MV-4-11 (cell line): ENCODE data around the gene UNC13C.
"Not testable (repeated sequence)": the region's sequence is repeated elsewhere in the genome, so short reads cannot be mapped to it uniquely, and the experiment has no call there.

Experiments
- DNase-seq: peaks from one replicate; lab custom pipeline; 2025; lab: John Stamatoyannopoulos, UW

Gene UNC13C

DNA sequence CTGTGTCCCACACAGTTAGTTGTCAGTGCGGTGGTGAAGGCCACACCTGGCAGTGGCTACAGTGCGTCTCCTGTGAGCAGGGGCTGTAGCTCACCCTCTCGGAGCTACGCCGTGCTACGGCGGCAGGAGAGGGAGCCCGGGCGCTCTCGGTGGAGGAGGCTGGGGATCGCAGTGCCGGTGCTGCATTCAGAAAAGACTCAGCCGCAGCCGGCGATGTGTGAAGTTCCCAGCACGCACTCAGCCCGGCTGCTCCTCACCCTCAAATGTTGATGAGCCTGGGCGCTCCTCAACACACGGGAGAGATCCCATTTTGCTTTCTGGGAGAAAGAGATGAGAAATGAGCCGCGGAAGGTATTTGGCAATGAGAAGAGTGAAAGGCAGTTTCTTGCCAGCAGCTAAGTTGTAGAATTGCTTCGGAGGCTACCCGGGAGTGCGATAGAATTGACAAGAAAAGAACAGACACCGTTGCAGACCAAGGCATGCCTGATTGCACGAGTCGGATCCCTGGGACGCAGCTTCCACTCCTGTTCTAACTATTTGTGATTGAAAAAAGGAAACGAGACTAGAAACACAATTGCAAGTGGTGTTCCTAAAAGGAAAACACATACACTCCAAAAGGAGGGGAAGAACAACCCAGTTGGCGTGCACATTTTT lies at the start of gene UNC13C:
UNC13C (plus strand) TSS at position 189 of the 654 bp plus-strand sequence. CDS start 34,463 bp downstream, outside the sequence.
- DNase-seq, result no peak

- DNase-seq, result no peak
Observed at GRCh38 chr15:53936137-53936536, 42.1 kb upstream of the UNC13C start.

DNA sequence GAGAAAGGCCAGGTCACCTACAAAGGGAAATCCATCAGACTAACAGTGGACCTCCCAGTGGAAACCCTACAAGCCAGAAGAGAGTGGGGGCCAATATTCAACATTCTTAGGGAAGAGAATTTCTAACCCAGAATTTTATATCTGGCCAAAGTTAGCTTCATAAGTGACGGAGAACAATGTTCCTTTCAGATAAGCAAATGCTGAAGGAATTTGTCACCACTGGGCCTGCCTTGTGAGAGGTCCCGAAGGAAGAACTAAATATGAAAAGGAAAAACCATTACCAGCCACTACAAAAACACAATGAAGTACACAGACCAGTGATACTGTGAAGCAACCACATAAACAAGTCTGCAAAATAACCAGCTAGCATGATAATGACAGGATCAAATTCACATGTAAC lies 40.6 kb upstream of the UNC13C start:
- not testable (repeated sequence) for DNase-seq

DNA sequence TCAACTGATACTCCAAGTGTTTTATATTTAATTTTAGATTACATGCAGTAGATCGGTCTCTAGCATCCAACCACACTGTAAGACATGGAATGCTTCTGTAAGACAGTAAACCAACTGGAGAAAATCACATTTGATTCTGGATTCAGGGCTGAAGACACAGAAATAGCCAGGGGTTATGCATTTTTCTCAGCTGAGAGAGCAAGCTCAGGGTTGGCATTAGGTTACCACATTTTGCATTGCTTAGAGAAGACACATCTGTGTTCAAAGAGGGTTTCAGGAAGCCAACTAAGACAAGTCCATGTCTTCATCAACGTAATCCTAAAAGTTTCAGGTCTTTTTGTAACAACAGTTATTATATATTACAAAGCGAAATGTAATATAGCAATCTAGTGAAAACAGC lies 27.7 kb upstream of the UNC13C start:
- no peak for DNase-seq

GRCh38 chr15:53955396-53955795 lies 22.8 kb upstream of the UNC13C start:
- no peak for DNase-seq

- DNase-seq, result peak; percentile 5
Observed at GRCh38 chr15:53962646-53963561, 15.3 kb upstream of the UNC13C start.

- DNase-seq, result no peak
Observed at GRCh38 chr15:53963801-53964200, 14.4 kb upstream of the UNC13C start.

- DNase-seq, result no peak
Observed at GRCh38 chr15:53974121-53974520, 4.1 kb upstream of the UNC13C start.

DNA sequence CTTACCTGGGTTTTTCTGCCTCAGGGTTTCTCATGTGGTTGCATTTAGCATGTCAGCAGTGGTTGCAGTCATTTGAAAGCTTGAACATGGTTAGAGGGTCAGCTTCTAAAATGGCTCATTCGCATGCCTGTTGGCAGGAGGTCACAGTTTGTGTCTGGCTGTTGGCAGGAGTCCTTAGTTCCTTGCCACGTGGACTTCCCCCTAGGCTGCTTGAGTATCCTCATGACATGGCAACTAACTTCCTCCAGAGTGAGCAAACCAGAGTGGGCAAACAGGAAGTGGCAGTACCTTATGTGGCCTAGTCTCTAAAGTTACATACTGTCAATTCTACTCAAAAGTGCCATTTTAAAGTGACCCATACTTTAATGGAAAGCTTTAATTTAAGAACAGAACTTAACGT lies 3.4 kb upstream of the UNC13C start:
- DNase-seq, result peak; percentile 9

GRCh38 chr15:53976844-53977392 lies 1.3 kb upstream of the UNC13C start:
- no peak for DNase-seq

GRCh38 chr15:53979051-53979788 lies 979 bp downstream of the UNC13C start:
- no peak for DNase-seq

DNA sequence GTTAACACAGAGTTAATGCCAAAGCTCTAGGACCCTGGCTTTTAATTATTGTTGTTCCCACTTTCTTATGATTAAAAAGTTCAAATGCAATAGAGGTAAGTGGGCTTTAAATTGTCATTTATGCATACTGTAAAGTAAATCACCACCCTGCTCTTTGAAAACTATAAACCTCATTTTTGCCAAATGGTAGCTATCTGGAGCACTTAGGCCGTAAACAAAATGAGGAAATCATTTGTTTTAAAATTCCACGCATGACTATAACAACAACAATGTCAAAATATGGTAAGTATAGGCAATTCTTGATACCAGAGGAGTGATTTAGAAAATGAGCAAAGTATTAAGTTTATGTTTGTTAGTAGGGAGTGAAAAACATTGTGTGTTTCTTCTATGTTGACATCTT lies 1.8 kb downstream of the UNC13C start:
- no peak for DNase-seq

DNA sequence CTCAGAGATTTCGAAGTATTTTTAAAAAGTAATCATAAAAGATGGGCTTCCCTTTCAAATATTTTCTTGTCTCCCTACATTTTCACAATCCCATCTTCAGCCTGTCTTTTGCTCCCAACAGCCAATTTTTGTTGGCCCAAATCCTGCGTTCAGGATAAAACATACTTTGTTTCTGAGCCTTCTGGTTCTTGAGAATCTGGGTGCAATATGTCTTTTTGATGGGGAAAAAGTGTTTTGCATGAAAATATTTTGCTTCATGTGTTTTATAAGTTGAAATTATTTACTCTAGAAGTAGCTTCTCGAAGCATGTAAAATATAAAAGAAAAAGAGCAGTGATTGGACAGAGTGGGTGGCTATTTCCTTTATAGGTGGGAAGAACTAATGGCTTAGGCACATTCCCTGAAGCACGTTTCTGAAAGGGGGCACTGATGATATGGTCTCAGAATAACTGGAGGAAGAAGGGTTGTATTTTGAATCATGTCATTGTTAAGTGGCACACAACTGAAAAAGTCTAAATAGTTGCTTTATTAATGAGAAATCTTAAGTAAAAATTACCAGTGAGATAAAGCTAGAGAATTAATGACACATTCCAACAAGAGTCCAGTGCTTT lies 3.9 kb downstream of the UNC13C start:
- DNase-seq, result no peak

DNA sequence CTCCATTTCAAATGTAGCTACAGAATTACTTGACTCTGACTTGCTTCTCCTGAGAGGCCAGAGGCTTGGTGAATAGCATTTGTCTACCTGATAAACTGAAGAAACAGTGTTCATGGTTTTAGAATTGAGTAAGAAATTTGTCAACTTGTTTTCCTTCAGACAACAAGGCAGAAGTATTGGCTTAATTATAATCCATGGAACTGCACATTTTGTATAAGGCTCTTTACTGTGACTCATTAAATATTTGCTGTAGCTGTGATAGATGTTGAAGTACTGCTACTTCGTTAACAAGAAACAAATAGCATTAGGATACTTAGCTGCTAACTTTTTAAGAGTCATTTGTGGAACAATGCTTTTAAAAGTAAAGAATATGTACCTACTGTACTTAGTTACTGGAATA lies 4.6 kb downstream of the UNC13C start:
- DNase-seq, result no peak

DNA sequence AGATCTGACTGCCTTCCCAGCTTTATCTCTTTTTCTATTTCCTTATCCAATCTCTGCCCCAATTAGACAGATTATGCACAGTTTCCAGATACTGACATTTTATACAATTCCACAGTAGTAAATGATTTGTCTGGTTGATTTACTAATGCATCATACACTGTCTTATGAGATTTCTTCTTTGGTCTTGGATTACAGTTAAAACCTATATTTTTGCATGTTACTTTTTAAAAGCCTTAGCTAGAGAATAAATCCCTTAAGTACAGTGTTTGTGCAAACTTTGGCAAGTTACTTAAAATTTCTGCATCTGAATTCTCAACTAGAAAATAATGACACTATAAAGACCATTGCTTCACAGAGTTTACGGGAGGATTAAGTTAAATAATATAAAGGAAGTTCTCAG lies 6.0 kb downstream of the UNC13C start:
- no peak for DNase-seq

- no peak for DNase-seq
Observed at GRCh38 chr15:53985562-53985961, 7.3 kb downstream of the UNC13C start.

GRCh38 chr15:53987480-53987879 lies 9.2 kb downstream of the UNC13C start:
- no peak for DNase-seq

DNA sequence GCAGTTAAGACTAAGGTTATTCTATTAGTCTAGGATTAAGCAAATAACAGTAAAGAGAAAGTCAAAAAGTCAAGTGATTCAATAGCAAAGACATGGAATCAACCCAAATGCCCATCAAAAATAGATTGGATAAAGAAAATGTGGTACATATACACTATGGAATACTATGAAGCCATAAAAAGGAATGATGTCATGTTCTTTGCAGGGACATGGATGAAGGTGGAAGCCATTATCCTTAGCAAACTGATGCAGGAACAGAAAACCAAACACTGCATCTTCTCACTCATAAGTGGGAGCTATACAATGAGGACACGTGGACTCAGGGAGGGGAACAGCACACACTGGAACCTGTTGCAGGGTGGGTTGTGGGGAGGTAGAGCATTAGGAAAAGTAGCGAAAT lies 29.0 kb downstream of the UNC13C start:
- DNase-seq, result no peak

DNA sequence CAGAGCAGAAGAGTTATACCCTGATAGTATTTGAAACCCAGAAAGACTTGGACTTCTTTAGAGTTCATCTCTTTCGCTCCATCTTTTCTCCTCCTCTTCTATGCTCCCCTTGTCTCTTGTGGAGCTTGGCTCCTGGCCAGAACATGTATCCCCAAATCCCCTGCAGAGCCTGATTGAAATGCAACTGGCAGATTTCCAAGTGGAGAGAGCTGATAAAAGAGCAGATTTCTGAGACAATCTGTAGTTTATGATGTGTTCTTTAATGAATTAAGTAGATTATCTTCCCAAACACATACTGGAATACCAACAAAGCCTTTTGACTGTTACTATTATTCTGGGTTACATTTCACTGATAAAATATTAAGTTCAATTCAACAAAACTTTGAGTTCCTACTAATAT lies 33.4 kb downstream of the UNC13C start:
- DNase-seq, result no peak

- no peak for DNase-seq
Observed at GRCh38 chr15:54014067-54014655, 35.9 kb downstream of the UNC13C start.

DNA sequence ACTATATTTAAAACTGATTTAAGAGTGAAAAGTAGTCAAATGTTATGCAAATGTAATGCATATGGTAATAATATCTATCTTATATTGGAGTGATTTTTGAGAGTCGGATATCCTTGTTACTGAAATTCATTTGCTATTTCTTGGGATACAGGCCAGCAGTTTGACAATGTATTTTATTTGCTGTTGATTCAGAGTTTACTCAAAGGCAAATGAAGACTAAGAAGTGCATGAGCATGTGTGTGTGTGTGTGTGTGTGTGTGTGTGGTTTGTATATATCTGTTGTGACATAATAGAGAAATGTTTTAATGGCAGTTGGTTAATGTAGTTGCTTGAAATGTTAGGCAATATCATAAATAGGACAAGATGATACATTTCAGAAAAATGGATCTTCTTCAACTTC lies 39.0 kb downstream of the UNC13C start:
- DNase-seq, result no peak

DNA sequence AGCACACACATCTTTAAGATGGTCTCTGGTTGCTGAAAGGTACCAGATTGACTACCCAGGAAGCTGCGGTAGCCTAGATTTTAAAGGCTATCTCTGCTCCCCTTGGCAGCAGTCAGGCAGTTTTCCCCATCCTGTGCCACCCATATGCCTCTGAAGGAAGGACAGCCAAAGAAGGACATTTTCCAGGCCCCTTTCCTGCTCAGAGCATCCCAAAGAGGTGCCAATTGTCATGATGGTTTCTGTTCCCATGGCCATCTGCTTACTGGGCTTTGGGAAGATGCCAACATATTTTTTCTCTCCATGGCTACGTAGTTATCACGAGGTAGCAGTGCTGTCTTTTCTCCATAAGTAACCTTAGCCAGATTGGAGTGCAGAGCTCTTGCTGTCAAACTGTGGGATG lies 39.7 kb downstream of the UNC13C start:
- DNase-seq, result no peak
